Stimulated activated CD8-positive, alpha-beta memory T cell treated with anti-CD3 and anti-CD28 coated beads, Interleukin-4, amount 100 ng/mL, for 1 hour (primary cell): ENCODE data around the gene ZNF655.
A peak's percentile ranks its signal among the peaks of the same experiment; 100 is the strongest.
"Not testable (repeated sequence)": the region's sequence is repeated elsewhere in the genome, so short reads cannot be mapped to it uniquely, and the experiment has no call there.

ENCODE experiments used
- DNase-seq, 2 donors: peaks; one replicate each; pipeline ENCODE4 v3.0.0-alpha.2; 2020; ENCODE audit warnings: low read depth in 2 of 2, low spot score in 1 of 2

ZNF655 gene

DNA sequence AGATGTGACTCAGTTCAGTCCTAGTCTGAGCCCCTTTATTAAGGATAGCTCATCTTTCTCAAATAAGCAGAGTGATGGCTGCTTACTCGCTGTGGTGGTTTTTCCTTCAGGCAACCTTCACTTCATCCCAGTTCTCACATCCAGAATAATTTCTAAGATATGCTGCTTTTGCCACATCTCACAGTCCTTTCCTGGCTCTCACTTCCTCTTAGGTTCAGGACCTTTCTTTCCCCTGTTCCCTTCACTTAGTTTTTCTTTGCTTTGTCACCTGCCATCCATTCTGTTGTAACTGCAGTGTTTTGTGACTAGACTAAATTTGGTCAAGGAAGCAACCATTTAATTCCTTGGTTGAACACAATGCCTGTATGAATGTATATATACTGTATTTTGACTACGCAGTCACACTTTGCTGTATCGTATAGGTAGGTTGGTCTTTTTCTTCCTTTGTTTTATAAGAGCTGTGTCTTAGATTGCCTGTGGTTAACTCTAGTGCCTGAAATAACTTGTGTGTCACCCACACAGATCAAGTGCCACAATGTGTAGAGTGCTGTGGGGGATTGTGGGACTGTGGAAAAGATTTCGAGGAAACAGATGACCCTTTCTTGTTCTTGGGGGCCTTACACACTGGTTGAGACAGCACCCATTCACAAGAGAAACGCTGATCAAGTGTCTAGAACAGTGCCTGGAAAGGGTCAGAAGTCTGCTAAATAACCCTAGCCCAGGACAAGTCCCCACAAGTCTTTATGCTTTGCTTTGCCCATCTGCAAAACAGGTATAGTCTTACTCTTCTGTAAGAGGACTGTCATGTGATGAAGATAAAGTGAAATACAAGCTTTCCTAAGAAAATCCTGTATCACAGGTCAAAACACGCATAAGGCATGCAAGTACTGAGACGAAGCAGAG is 2.6 kb downstream of the ZNF655 start:
- DNase-seq: no peak

GRCh38 chr7:99561737-99562051 is 3.3 kb downstream of the ZNF655 start:
- DNase-seq: no peak

- no peak for DNase-seq
Measured at GRCh38 chr7:99562114-99562784, 3.8 kb downstream of the ZNF655 start.

DNA sequence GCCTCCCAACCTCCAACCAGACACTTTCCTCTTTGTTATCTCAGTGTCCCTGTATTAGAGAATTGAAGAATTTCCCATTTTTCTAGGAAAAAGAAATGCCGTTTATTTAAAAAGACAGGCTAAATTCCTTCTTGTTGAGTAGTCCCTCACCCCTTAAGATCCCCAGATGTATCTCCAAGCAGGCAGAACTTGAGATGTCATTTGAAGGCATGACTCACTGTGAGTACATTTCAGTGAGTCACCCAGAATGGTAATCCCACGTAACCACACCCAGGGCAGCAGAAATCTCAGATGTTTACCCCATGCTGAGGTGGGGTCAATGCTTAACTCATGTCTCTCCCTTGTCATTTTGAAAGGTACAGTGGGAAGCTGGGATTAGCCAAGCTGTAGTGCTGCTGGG is 4.4 kb downstream of the ZNF655 start:
- peak in 1 of 2 donors; percentile 8 for DNase-seq

DNA sequence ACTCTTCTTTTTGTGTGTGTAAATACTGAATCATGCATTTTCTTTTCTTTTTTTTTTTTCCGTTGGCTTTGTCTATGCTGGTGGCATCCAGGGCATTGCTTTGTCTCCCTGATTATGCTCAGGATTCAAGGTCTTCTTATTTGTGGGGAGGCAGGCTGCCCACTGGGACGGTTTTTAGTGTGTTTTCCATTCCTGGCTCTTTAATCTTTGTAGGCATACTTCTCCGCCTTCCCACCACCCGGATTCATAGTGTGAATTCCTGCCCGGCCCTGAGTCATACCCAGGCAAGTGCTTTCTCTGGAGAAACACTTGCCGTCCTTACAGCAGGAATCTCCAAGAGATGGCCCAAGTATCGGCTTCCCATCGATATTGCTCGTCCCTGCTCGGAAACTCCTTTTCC is 5.2 kb downstream of the ZNF655 start:
- no peak for DNase-seq

DNA sequence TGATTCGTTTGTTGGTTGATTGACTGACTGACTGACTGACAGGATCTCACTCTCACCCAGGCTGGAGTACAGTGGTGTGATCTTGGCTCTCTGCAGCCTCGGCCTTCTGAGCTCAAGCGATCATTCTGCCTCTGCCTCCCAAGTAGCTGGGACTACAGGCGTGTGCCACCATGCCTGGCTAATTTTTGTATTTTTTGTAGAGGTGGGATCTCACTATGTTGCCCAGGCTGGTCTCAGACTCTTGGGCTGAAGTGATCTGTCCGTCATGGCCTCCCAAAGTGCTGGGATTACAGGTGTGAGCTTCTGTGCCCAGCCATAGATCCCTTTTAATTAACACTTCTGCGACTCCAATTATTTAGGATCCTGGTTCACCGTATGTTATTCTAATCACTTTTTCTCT is 10.3 kb downstream of the ZNF655 start:
- DNase-seq: not testable (repeated sequence)

DNA sequence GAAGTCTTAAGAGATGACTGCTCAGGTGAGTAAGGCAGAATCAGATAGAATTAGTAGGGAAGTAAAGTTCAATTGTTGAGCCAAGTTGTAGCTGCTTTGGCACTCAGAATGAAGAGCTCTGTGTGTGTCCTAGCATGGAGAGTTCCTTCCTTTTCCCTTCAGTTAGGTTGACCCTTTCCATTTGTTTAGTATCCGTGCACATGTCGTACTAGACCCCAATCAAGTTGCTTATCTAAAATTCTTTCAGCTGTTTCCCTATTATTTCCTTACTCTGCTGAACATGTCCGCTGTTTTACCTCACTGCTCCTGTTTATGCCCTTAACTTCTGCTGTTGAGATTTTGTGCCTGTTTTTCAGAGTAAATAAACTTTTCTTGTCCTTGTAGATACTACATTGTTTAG is 13.3 kb downstream of the ZNF655 start:
- no peak for DNase-seq

DNA sequence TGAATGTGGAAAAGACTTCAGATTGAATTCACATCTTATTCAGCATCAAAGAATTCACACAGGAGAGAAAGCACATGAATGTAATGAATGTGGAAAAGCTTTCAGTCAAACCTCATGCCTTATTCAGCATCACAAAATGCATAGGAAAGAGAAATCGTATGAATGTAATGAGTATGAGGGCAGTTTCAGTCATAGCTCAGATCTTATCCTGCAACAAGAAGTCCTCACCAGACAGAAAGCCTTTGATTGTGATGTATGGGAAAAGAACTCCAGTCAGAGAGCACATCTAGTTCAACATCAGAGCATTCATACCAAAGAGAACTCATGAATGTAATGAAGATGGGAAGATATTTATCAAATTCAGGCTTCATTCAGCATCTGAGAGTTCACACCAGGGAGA is 14.8 kb downstream of the ZNF655 start:
- no peak for DNase-seq

- DNase-seq: no peak
Measured at GRCh38 chr7:99576251-99576650, 17.8 kb downstream of the ZNF655 start.

DNA sequence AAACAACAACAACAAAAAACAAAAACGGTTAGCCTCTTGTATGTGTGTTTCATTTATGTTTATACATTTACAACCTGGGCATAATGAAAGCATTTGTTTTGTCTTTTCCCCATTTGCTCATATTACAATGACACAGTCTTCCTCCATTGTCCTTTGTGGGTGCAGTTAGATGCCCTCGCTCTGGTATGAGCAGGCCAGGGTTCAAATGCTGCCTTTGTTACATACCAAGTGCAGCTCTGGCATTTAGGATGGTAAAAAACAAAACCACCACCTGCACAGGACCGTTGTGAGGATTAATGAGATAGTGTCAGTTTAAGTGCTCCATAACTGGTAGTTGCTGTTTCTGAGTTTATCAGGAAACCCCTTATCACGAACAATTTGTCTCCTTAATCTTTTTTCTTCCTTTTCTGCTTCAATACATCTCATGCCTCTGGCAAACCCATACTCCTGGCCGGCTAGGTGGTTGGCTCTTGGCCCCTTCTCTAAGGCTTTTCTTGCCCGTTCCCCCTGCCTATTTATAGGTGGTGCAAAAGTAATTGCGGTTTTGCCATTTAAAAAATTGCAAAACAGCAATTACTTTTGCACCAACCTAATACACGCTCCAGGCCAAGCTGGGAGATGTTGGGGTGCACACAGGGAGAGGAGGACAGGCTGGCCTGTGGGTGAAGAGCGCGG is 21.0 kb downstream of the ZNF655 start:
- DNase-seq: no peak

GRCh38 chr7:99579956-99580777 is 21.7 kb downstream of the ZNF655 start:
- peak in 1 of 2 donors; percentile 43 for DNase-seq

DNA sequence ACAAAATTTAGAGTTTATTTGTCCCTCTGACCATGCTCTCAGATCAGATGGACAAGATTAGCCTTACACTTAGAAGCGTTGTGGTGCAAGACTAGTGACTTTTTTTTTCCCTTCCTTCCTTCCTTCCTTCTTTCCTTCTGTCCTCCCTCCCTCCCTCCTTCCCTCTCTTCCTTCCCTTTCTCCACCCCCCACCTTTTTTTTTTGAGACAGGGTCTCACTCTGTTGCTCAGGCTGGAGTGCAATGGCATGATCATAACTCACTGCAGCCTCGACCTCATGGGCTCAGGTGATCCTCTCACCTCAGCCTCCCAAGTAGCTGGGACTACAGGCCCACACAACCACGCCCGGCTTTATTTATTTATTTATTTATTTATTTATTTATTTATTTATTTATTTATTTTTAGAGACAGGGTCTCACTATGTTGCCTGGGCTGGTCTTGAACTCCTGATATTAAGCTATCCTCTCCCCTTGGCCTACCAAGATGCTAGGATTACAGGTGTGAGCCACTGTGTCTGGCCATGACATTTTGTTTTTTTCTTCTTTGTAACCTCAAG is 22.4 kb downstream of the ZNF655 start:
- DNase-seq: not testable (repeated sequence)

DNA sequence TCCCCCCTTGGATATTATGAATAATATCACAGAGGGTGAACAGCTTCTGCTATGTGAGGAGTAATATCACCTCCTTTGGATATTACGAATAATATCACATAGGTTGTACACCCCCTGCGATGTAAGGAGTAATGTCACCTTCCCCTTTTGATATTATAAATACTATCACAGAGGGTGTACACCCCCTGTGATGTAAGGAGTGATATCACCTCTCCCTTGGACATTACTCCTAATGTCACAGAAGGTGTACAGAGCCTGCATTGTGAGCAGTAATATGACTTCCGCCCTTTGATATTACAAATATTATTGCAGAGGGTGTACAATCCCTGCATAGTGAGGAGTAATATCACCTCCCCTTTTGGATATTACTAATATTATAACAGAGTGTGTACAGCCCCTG is 30.4 kb downstream of the ZNF655 start:
- DNase-seq: no peak

- no peak for DNase-seq
Measured at GRCh38 chr7:99594948-99595745, 36.7 kb downstream of the ZNF655 start.

DNA sequence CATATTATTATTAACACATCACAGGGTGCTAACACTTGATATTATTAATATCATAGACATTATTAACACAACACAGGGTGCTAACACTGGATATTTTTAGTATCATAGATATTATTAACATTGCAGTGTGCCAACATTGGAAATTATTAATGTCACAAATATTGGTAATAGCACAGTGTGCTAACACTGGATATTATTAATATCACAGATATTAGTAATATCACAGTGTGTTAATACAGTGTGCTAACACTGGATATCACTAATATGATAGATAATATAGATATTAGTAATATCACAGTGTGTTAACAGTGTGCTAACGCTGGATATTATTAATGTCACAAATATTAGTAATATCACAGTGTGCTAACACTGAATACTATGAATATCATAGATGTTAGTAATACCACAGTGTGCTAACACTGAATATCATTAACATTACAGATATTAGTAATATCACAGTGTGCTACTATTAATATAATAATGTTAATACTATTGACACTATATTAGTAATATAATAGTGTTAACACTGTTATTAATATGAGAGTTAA is 38.0 kb downstream of the ZNF655 start:
- no peak for DNase-seq

- DNase-seq: no peak
Measured at GRCh38 chr7:99597762-99598501, 39.5 kb downstream of the ZNF655 start, which contains the start of gene TMEM225B. Gene TMEM225B, plus strand, starts transcription at chr7:99598267. Its CDS starts 6,122 bp downstream, at chr7:99604389.

- no peak for DNase-seq
Measured at GRCh38 chr7:99599836-99600235, 41.4 kb downstream of the ZNF655 start.

DNA sequence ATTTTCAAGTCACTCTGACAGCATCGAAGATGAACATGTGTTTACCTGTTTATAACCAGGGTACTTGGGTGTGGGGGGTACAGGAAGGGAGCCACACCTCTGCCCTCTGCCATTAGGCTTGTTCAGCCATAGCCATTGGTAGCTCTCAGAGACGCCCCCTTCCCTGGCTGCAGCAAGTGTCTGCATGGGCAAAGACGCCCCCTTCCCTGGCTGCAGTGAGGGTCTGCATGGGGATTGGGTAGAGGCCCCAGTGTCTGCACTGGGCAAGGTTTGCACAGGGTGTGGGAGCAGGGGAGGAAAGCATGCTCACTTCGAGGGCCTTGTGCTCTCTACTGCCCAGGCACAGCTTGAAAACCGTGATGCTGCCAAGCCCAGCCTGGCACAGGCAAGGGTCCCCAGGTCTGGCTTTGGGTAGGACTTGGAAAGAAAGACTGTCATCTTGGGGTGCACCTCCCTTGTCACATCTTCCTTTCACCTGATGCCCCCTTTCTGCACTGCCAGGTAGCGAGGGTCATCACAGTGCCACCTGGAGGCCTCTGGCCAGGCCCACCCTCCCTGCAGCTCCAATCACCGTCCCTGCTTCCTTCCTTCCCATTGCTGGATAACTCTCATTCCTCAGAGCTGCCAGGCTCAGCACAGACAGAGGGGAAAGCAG is 43.3 kb downstream of the ZNF655 start:
- no peak for DNase-seq
